NCI-H446 treated with DMSO at 0.1 percent for 48 hours (cell line): ENCODE measurements around the gene LPCAT2.

Experiments
- DNase-seq: peaks from one replicate; lab custom pipeline; 2025; lab: John Stamatoyannopoulos, UW

LPCAT2 gene, protein sequence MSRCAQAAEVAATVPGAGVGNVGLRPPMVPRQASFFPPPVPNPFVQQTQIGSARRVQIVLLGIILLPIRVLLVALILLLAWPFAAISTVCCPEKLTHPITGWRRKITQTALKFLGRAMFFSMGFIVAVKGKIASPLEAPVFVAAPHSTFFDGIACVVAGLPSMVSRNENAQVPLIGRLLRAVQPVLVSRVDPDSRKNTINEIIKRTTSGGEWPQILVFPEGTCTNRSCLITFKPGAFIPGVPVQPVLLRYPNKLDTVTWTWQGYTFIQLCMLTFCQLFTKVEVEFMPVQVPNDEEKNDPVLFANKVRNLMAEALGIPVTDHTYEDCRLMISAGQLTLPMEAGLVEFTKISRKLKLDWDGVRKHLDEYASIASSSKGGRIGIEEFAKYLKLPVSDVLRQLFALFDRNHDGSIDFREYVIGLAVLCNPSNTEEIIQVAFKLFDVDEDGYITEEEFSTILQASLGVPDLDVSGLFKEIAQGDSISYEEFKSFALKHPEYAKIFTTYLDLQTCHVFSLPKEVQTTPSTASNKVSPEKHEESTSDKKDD

DNA sequence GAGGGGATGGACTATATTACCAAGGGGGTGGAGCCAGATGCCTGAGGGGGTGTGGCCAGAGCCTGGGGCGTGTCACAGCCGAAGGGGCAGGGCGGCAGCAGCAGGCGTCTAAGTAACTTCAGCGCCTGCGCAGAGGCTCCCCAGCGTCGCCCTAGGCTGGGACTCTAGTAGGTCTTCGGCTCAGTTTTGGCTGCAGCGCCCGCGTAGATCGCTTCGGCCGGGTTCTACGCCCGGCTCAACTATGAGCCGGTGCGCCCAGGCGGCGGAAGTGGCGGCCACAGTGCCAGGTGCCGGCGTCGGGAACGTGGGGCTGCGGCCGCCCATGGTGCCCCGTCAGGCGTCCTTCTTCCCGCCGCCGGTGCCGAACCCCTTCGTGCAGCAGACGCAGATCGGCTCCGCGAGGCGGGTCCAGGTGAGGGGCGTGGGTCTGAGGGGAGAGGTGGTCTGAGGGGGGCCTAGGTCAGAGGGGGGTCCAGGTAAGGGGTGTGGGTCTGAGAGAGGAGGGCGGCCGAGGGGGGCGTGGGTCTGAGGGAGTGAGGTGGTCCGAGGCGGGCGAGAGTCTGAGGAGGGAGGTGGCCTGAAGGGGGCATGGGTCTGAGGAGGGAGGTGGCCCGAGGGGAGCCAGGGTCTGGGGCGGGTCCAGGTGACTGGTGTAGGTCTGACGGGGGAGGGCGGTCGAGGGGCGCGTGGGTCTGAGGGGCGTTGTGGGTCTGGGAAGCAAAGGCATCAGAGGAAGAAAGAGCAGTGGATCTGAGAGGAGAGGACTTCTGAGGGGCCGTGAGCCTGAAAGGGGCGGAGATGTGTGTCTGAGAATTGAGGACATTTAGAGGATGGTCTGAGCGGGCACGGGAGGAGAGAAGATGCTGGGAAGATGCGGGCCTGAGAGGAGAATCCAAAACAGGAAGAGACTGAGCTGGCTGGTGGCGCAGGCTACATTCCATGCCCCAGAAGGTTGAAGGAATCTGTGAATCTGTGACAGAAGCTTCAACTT, at the start of gene LPCAT2:
Gene LPCAT2, plus strand, starts transcription at position 132 of the 991 bp plus-strand sequence. Its CDS starts 110 bp downstream, at position 242.
- DNase-seq = peak; percentile 5

DNA sequence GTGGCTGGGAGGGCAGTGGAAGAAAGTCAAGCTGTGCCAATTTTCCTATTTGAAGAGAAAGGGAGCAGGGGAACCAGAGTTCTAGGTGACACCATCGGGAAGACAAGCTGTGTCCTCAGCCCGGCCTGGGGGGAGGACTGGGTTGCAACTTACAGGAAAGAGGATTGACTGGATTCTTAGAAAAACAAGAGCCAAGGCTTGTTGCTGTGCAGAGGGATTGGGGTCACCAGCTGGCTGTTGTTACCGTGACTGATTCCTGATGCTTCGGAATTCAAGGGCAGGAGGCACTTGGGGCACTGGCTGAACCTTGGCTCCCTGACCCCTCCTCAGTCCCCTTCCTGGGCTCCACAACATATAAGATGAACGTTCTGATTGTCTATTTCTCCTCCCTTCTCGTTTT, 46.6 kb upstream of the LPCAT2 start:
- no peak for DNase-seq

DNA sequence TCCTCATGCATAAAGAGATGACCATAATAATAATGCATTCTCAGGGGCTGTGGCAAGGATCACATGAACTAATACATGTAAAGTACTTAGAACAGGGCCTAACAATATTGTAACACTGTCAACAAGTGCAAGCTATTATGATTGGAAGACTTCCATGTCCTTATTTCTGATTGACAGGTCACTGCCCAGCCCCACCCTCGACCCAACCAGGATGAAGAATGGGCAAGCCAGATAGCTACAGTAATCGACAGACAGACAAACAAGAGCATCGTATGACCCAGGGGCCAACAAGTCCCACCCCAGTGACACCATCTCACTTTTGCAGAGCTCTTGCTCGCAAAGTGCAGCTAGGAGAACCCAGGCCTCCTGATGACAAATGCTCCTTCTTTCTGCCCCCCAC, 44.5 kb upstream of the LPCAT2 start:
- no peak for DNase-seq

DNA sequence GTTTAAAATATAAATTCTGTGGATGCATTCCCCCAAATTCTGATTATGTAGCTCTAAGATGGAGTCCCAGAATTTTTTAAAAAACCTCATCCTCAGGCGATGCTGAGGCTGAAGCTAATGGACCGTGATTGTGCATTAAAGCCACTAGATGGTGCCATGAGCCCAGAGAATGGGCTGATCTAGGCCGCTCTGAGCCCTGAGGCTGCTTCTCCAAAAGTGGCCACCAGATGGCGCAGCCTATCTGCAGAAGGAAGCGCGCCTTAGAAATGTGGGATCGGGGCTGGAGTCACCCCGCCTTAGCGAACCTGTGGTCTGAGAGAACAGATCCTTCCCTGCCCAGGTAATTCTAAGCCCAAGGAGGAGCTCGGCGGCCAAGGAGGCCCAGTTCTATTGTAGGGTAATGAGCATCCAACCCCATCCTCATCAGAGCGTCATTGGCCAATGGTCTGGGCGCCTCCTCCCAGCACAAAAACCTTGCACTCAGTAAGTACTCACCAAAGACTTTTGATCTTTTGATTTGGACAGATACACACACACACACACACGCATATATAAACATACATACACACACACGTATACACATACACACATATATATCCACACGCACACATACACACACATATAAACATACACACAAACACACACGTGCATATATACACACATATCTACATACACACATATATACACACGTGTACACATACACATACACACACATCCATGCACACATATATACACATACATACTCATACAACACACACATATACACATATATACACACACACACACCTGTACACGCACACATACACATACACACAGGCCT, 43.6 kb upstream of the LPCAT2 start:
- DNase-seq = no peak

DNA sequence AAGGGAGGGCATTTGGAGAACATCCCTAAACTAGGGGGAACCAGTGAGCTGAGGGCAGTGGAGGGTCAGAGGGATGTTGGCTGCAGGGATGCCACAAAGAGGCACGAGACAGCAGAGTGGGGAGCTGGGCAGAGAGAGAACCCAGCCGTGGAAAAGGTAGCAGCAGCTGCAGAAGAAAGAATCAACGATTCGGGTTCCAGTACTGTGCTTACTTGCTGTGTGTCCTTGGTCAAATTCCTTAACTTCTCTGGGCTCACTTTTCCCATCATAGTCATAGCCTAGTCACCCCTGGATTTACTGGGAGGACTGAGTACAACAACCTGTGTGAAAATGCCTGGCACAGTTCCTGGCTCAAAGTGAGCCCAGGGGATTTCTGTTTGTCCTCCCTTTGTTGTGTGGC, 42.7 kb upstream of the LPCAT2 start:
- no peak for DNase-seq

DNA sequence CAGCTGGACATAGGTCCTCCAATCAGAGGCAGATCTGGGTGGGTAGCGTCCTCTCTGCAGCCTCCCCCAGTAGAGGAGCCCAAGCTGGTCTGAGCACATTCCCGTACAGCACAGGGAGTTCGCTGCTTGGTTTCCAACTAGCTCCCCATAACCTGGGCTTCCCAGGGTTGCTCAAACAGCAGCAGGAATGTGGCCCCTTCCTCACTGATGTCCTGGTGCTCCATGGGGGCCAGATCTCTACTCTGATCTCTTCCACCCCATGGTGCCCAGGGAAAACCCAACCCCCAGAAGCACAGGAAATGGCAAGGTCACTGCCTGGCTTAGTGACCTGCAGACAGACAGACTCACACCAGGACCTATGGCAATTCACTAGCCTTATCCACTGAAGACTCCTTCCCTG, 41.0 kb upstream of the LPCAT2 start:
- DNase-seq = no peak

DNA sequence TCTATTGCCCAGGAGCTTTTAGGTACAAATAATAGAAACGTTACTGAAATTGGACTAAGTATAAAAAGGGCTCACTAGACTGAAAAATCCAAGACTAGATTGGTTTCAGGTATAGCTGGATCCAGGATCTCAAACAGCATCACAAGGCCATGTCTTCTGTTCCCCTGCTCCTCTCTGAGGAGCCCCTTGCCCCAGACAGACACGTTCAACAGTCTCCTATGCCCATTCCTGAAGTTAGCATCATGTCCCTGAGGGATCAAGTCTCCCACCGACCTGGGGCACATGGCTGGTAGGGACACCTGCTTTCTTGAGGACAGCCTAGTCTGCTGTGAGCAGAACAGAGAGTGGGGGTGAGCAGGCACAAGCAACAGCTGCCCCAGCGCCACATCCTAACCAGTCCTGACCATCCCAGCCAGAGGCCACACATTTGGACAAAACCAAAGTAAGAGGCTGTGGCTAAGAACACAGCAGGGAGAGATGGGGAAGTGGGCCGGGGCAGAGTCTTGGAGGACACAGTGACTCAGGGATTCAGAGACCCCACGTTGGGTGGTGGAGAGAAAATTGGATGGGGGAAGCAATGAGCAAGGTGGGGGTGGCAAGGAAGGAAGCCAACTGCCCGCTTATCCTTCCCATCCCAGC, 40.4 kb upstream of the LPCAT2 start:
- DNase-seq = no peak

DNA sequence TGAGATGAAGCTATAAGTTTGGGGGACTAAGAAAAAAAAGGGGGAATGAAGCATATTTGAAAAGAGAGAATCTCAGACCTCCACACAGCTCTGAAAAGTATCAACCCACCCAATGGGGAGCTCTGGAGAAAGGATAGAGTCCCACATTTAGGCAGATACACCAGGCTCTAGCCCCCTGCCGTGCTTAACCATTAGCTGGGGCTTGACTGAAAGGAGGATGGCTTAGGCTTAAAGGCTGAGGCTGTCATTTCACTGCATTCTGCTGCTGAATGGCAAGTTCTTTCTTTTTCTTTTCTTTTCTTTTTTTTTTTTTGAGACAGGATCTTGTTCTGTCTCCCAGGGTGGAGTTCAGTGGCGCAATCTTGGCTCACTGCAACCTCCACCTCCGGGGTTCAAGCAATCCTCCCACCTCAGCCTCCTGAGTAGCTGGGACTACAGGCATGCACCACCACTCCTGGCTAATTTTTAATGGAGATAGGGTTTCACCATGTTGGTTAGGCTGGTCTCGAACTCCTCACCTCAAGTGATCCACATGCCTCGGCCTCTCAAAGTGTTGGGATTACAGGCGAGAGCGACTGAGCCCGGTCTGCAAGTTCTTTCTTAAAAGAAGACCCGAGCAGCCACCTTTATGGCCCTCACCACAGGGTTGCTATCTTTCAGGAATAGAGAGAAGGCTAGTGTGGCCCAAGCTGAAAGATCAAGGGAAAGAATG, 38.9 kb upstream of the LPCAT2 start:
- no peak for DNase-seq

DNA sequence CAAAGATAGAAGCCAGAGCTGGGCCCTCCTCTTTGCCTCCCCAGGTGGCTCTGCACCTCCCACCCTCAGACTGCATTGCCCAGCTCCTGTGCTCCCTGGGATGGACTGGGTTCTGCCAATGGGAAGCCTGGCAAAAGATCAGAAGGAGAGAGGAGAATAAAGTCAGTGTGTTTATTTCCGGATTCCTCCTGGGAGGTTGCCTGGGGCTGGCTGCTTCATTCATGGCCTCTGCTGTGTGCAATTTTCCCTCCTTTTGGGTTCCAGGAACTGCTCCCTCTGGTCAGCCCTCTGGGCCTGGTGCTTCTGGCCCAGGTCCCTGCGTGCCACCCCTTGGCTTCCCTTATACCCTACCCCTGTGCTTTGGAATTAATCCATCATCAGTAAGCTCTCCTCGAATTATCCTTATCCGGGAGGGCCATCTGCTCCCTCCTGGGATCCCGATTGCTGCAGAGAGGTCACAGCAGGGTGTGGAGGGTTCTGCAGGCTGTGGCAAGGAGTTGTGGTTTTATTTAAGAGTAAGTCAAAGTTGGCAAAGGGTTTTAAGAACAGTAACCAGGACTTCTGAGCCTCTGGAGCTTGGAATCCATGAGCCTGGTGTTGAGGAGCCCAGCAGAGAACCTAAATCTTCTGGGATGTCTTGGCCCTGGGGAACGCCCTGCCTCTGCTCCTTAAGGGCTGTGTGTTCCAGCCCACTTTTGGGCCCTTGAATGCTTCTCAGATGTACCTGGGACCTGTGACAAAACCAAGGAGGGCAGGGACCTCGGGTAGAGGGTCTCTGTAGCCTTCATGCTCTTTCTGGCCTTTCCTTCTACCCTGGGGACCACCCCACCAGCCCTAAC, 38.1 kb upstream of the LPCAT2 start:
- peak; percentile 72 for DNase-seq

DNA sequence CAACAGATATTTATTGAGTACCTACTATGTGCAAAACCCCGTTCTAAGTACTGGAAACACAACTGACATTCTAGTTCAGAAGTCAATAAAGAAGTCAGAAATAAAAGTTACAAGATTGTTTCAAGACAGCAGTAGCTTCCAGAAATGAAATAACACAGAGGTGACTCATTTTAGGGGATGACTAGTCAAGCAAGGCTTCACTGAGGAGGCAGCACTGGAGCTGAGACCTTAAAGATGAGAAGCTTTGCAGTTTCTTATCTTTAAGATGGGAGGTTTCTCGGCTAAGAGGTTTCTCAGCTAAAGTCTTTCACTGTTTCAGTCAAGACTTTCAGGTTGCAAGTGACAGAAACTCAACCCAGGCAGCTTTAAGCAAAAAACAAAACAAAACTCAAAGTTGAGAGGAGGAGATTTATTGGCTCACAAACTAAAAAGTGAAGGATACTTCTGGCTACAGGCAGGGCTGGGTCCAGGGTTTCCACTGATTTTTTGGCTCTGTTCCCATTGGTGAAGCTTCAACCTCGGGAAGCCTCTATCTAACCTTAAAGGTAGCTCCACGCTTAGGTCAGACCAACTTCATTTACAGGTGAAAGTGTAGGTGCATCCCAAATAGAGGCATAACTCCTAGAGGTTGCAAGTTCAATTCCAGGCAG, 37.3 kb upstream of the LPCAT2 start:
- DNase-seq = no peak

DNA sequence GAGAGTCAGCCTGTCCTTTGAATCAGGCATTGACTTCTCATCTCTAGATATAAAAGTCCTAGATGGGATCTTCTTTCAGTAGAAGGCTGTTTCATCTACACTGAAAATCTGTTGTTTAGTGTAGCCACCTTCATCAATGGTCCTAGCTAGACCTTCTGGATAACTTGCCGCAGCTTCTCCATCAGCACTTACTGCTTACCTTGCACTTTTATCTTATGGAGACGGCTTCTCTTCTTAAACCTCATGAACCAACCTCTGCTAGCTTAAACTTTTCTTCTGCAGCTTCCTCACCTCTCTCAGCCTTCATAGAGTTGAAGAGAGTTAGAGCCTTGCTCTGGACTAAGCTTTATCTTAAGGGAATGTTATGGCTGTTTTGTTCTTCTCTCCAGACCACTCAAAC, 35.3 kb upstream of the LPCAT2 start:
- no peak for DNase-seq

DNA sequence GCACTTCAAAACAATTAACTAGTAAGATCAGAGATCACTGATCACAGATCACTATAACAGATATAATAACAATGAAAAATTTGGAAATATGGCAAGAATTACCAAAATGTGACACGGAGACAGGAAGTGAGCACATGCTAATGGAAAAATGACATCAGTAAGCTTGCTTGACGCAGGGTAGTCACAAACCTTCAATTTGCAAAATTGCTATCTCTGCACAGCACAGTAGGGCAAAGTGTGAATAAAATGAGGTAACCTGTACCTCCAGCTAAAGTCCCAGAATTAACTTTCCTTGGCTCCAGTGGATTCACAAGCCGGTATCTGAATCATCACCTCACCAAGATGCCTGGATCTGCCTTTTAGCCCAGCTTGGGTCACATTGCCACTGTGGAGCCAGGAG, 34.1 kb upstream of the LPCAT2 start:
- no peak for DNase-seq

DNA sequence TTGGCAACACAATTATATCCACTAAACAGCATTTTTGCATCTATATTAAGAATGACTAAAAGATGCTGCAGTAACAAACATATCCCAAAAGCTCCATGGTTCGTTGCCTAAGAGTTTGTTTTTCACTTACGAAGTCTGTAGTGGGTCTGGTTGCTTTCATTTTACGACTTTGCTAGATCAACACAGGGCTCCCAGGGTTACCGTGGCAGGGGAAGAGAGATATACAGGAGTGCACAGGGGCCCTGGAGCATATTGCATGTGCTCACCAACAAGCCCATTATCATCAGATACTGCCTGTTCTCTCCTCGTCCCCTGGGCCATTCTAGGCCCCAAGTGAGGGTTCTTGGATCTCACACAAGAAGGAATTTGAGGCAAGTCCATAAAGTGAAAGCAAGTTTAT, 33.0 kb upstream of the LPCAT2 start:
- no peak for DNase-seq

DNA sequence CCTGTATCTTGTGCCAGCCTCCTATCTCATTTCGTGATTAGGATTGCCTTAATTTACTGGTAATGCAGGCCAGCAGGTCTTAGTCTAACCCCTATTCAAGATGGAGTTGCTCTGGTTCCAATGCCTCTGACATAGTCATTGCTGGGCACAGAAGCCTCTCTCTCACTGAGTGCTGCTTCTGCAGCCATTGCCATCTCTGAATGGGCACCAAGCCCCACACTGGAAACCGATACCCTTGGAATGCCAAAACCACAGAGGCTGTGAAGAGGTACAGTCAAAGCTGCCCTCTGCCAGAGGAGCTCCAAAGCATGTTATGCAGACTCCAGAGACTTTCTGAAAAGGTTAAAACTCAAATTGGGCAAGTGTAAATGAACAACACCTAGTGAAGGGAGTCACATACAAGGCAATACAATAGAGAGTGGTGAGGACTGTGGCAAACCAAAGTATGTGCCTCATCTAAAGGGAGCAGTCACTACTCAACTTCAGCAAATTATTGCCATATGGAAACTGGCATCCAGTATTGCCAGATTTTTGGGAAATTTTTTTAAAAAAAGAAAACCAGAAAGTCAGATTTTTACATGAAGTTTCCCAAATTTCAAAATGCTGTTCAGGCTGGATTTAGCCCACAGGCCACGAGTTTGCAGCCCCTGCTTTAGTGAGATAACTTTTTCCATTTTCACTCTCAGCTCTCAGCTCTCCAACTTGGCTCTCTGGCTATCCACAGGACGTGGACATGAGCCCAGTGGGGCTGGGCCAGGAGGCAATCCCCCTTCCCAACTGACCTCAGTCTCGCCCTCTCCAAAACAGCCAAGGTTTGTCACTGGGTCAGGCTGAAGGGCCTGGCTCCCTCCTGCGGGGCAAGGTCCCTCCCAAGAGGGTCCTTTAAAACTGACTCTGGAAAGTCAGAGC, 32.0 kb upstream of the LPCAT2 start:
- DNase-seq = no peak

DNA sequence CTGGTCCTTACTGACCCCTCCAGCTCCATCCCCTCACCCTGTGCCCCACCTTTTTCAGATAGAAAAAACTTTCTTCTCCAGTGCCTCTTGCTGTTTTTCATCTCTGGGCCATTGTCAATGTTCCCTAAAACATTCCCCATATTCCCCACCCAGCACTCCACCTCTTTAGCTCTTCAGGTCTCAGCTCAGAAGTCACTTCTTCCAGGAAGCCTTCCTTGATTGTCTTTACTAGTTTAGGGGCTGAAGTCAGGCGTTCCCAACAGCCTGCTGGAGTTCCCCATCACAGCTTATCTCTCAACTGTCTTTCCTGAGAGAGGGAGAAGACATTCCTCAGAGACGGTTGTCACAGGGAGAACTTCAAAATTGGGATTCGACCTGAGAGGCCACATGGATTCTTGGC, 31.1 kb upstream of the LPCAT2 start:
- no peak for DNase-seq

DNA sequence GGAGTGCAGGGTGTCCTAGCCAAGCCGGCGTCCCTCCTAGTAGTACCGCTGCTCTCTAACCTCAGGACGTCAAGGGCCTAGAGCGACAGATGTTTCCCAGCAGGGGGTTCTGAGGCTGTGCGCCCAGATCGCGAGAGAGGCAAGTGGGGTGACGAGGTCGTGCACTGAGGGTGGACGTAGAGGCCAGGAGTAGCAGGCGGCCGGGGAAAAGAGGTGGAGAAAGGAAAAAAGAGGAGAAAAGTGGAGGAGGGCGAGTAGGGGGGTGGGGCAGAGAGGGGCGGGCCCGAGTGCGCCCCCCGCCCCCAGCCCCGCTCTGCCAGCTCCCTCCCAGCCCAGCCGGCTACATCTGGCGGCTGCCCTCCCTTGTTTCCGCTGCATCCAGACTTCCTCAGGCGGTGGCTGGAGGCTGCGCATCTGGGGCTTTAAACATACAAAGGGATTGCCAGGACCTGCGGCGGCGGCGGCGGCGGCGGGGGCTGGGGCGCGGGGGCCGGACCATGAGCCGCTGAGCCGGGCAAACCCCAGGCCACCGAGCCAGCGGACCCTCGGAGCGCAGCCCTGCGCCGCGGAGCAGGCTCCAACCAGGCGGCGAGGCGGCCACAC, 29.9 kb upstream of the LPCAT2 start, which contains the start of gene MMP2:
Gene MMP2, plus strand, starts transcription at position 372 of the 603 bp plus-strand sequence. CDS start 282 bp downstream, outside the sequence.
- no peak for DNase-seq

DNA sequence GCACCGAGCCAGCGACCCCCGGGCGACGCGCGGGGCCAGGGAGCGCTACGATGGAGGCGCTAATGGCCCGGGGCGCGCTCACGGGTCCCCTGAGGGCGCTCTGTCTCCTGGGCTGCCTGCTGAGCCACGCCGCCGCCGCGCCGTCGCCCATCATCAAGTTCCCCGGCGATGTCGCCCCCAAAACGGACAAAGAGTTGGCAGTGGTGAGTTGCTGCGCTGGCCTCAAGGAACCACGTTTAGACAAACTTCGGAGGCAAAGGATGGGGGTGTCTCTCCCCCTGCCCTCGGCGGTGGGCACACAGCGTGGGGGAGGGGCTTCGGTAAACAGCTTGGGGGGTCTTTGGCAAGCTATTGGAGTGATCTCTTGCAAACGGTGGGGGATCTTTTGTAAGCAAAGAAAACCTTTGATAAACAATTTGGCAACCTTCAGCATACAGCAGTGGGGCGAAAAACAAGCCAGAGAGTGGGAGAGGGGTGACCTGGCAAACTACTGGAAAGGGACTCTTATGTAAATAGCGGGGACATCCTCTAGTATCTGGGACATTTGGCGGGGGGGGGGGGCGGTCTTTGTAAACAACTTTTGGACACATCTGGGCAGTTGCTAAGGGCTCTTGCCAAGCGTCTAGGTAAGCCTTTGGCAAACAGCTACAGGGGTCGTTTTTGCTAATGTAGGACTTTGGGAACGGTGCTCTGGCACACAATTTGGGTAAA, 29.3 kb upstream of the LPCAT2 start:
- DNase-seq = no peak
